ENCODE results near the gene TMEM218.

- TF ChIP-seq, protein P1, sequence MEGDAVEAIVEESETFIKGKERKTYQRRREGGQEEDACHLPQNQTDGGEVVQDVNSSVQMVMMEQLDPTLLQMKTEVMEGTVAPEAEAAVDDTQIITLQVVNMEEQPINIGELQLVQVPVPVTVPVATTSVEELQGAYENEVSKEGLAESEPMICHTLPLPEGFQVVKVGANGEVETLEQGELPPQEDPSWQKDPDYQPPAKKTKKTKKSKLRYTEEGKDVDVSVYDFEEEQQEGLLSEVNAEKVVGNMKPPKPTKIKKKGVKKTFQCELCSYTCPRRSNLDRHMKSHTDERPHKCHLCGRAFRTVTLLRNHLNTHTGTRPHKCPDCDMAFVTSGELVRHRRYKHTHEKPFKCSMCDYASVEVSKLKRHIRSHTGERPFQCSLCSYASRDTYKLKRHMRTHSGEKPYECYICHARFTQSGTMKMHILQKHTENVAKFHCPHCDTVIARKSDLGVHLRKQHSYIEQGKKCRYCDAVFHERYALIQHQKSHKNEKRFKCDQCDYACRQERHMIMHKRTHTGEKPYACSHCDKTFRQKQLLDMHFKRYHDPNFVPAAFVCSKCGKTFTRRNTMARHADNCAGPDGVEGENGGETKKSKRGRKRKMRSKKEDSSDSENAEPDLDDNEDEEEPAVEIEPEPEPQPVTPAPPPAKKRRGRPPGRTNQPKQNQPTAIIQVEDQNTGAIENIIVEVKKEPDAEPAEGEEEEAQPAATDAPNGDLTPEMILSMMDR (IDR thresholded peaks at IDR 0.05), result no peak
- no peak for TF ChIP-seq POLR2A (IDR thresholded peaks at IDR 0.05)
Observed at GRCh38 chr11:125136001-125136400, 24.6 kb upstream of the TMEM218 start.

Data from thyroid gland (tissue), 4 donors.